Activated CD8-positive, alpha-beta memory T cell treated with anti-CD3 and anti-CD28 coated beads for 24 hours (primary cell): ENCODE results near the gene KANTR.
"Not testable (repeated sequence)": the region's sequence is repeated elsewhere in the genome, so short reads cannot be mapped to it uniquely, and the experiment has no call there.

ENCODE experiments used
- DNase-seq: peaks from one replicate; pipeline ENCODE4 v3.0.0-alpha.2; 2020

KANTR gene

GRCh38 chrX:53133400-53133799 lies 39.5 kb downstream of the KANTR start:
- DNase-seq: no peak

GRCh38 chrX:53135581-53135980 lies 41.6 kb downstream of the KANTR start:
- DNase-seq: no peak

GRCh38 chrX:53153581-53153980 lies 59.6 kb downstream of the KANTR start:
- no peak for DNase-seq

GRCh38 chrX:53155512-53156206 lies 61.7 kb downstream of the KANTR start:
- DNase-seq: no peak

- DNase-seq: no peak
Observed at GRCh38 chrX:53156207-53156596, 62.3 kb downstream of the KANTR start.

- no peak for DNase-seq
Observed at GRCh38 chrX:53159184-53159583, 65.2 kb downstream of the KANTR start.

- DNase-seq: no peak
Observed at GRCh38 chrX:53160297-53160983, 66.5 kb downstream of the KANTR start.

- no peak for DNase-seq
Observed at GRCh38 chrX:53163436-53163835, 69.5 kb downstream of the KANTR start.

GRCh38 chrX:53164566-53164965 lies 70.6 kb downstream of the KANTR start:
- not testable (repeated sequence) for DNase-seq

- DNase-seq: no peak
Observed at GRCh38 chrX:53166103-53166502, 72.2 kb downstream of the KANTR start.

GRCh38 chrX:53171356-53171755 lies 77.4 kb downstream of the KANTR start:
- DNase-seq: no peak
